Measurements from ENCODE around the gene TGFBR3.

The TGFBR3 gene

DNA sequence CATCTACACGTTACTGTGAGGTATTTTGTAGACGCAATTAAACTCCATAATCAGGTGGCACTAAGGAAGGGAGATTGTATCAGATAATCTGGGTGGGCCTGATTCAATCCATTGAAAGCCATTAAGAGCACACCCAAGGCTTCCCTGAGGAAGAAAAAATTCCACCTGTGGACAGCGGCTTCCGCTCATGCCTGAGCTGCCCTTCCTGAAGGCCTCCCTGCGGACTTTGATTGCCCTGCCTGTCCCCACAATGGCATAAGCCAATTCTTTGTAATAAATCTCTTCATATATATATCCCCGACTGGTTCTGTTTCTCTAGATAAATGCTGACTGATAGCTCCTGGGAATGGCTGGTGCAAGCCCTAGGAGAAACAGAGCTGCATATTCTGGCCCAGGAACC, 138.3 kb downstream of the TGFBR3 start:
- no peaks in the 10 kb centered on the region for H3K36me3 ChIP-seq
- H3K4me3 ChIP-seq (ENCODE audit: low read depth in 1 of 2, low read length in 1 of 2), result no peak overlapping the region
- no peak overlapping the region for H3K27ac ChIP-seq
- H3K27me3 ChIP-seq, result no peaks in the 10 kb centered on the region
- H3K4me1 ChIP-seq (ENCODE audit: control insufficient read depth in 1 of 2, insufficient read depth in 1 of 2, low read depth in 1 of 2, low read length in 1 of 2), result no peaks in the 10 kb centered on the region
- no peak for TF ChIP-seq CTCF (IDR thresholded peaks at IDR 0.05)
- no peaks in the 10 kb centered on the region for H3K9me3 ChIP-seq

DNA sequence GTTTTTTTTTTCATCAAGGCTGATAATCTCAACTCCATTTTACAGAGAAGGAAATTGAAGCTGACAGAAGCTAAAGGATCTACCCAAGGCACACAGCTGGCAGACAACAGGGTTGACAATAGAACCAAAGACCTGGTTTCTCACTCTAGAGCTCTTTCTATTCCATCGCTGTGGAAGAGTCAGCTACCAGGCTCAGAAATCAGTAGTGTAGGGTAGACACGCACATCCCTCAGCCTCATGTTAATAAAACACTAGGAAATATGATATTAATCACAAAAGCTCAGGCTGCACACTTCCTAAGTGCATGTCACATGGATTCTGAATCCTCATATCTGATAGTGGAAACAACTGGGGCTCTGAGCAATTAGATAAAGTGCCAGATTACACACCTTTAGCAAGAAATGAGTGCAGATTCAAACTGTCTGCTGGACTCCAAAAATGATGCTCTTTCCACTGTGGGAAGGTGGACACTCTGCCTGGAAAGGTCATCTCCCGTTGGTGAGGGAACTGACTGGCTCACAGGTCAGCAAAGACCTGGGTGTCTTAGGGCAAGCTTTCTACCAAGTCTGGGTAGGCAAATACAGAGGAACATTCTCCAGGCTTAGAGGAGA, 139.1 kb downstream of the TGFBR3 start:
- Histone ChIP-seq H3K9me3 (no peaks in the 10 kb centered on the region), H3K27me3 (no peaks in the 10 kb centered on the region), H3K27ac (no peak overlapping the region), H3K36me3 (no peaks in the 10 kb centered on the region), H3K4me3 (ENCODE audit: low read depth in 1 of 2, low read length in 1 of 2) (no peak overlapping the region), H3K4me1 (ENCODE audit: control insufficient read depth in 1 of 2, insufficient read depth in 1 of 2, low read depth in 1 of 2, low read length in 1 of 2) (no peaks in the 10 kb centered on the region)
- TF ChIP-seq CTCF (IDR thresholded peaks at IDR 0.05), result no peak

- Histone ChIP-seq H3K4me1 (ENCODE audit: control insufficient read depth in 1 of 2, insufficient read depth in 1 of 2, low read depth in 1 of 2, low read length in 1 of 2) (no peaks in the 10 kb centered on the region), H3K27me3 (no peaks in the 10 kb centered on the region)
These were observed 140.1 kb downstream of the TGFBR3 start for GRCh38 chr1:91745640-91746373.

GRCh38 chr1:91744953-91745639, 140.9 kb downstream of the TGFBR3 start:
- H3K27ac ChIP-seq, result no peak overlapping the region
- no peaks in the 10 kb centered on the region for H3K36me3 ChIP-seq
- no peaks in the 10 kb centered on the region for H3K27me3 ChIP-seq
- TF ChIP-seq CTCF (IDR thresholded peaks at IDR 0.05), result no peak
- no peak overlapping the region for H3K4me3 ChIP-seq (ENCODE audit: low read depth in 1 of 2, low read length in 1 of 2)
- no peaks in the 10 kb centered on the region for H3K4me1 ChIP-seq (ENCODE audit: control insufficient read depth in 1 of 2, insufficient read depth in 1 of 2, low read depth in 1 of 2, low read length in 1 of 2)
- H3K9me3 ChIP-seq, result no peaks in the 10 kb centered on the region

More at GRCh38 chr1:91745640-91746373, 140.1 kb downstream of the TGFBR3 start:
- H3K9me3 ChIP-seq, result no peaks in the 10 kb centered on the region
- H3K4me3 ChIP-seq (ENCODE audit: low read depth in 1 of 2, low read length in 1 of 2), result no peak overlapping the region
- TF ChIP-seq CTCF (IDR thresholded peaks at IDR 0.05), result no peak
- H3K27ac ChIP-seq, result no peak overlapping the region
- H3K36me3 ChIP-seq, result no peaks in the 10 kb centered on the region

GRCh38 chr1:91742848-91743292, 143.1 kb downstream of the TGFBR3 start:
- Histone ChIP-seq H3K27ac (no peak overlapping the region), H3K9me3 (no peaks in the 10 kb centered on the region), H3K4me1 (ENCODE audit: control insufficient read depth in 1 of 2, insufficient read depth in 1 of 2, low read depth in 1 of 2, low read length in 1 of 2) (no peaks in the 10 kb centered on the region), H3K36me3 (no peaks in the 10 kb centered on the region), H3K4me3 (ENCODE audit: low read depth in 1 of 2, low read length in 1 of 2) (no peak overlapping the region), H3K27me3 (no peaks in the 10 kb centered on the region)
- no peak for TF ChIP-seq CTCF (IDR thresholded peaks at IDR 0.05)
